Measurements from ENCODE around the gene MAPK11.

Gene MAPK11

DNA sequence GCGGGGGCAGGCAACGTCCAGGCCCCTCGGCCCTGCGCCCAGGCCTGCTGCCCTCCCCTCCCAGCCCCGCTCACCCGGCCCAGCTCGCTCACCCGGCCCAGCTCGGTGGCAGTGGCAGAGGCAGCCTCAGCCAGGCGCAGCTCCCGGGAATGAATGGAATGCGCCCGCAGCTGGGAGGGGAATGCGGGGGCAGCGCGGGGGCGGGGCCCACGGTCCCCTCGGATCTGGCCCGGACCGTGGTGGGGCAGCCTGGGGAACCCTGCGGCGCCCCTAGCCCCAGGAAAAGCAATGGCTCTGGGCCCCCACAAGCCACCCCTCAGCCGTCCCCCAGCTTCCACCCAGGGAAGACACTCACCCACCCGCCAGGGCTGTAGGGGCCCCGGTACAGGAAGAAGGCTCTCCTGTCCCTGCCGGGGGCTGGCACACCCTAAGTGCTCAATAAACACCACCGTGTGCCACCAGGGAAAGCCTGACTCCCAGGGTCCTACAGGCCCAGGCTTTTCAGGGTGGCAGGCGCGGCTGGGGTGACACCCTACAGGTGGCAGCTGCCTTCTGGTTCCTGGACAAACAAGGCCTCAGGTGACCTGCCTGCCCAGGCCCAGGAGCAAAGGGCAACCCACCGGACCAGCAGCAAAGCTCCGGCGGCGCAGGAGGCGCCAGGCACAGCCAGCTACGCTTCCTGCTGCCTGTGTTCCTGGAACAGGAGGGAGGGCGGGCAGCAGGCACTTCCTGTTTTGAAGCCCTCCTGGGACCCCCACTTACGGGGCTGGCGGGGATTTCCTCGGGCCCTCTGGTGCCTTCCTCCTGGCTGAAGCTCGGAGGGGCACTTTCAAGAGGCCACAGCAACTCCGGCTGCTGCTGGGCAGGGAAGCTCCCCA is 23.5 kb upstream of the MAPK11 start:
- DNase-seq: no peak

DNA sequence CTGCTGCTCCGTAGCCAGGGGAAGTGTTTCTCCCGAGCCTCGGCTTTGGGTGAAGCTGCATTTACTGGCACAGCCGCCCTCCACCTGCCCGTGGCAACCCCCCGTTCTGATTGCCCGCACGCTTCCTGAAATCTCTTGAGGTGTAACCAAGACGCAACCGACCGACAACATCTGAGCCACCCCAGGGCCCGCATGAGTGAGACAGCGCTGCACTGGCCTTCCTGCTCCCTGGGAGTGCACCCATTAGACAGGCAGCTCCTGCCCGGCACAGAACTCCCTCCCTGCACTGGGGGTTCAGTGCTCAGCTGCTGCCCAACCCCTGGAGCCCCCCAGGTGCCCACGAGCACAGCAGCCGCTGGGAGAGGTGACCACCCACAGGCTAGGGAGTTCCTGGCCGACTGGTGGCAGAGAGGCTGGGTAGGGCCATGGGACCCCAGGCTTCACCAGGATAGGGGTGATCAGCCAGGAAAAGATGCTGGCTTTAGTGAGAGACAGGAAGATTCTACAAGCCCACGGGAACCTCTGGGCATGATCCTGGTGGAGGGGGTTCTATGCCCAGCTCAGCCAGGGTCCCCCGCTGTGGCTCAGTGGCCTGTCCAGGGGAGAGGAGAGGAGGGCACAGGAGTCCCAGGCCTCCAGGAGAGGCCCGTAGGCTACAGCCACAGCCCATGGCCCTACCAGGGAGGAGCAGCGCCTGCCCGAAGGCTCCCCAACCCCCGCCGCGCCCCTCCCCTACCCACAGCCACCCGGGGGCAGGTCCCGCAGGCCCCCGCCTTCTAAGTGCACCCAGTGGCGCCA is 22.7 kb upstream of the MAPK11 start:
- DNase-seq: no peak

DNA sequence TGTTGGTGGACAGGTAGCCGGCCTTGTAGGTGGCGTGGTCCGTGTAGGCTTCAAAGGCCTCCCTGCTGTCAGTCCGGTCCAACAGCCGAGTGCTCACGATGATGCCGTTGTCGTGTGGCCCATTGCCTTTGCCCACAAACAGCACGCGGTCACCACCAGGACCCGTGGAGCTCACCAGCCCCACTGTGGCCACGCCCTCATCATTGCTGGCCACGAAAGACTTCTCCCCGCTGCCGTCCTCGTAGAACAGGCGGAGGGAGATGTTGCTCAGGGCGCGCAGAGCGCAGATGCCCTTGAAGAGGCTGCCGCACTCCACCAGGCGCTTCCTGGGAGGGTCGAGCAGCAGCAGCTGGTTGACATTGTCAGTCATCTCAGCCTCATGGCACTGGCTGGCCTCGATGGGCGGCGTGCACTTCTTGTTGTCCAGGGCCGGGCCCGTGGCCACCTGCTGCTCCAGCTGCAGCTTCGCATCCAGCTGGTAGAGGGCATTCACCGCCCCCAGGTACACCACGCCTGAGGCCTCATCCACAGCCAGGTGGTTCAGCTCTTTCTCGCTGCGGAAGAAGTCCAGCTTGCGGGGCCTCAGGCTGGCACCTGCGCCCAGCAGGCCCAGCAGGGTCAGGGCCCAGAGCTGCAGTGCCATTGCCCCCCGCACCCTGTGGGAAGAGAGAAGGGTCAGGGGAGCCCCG is 19.9 kb upstream of the MAPK11 start:
- no peak for DNase-seq

DNA sequence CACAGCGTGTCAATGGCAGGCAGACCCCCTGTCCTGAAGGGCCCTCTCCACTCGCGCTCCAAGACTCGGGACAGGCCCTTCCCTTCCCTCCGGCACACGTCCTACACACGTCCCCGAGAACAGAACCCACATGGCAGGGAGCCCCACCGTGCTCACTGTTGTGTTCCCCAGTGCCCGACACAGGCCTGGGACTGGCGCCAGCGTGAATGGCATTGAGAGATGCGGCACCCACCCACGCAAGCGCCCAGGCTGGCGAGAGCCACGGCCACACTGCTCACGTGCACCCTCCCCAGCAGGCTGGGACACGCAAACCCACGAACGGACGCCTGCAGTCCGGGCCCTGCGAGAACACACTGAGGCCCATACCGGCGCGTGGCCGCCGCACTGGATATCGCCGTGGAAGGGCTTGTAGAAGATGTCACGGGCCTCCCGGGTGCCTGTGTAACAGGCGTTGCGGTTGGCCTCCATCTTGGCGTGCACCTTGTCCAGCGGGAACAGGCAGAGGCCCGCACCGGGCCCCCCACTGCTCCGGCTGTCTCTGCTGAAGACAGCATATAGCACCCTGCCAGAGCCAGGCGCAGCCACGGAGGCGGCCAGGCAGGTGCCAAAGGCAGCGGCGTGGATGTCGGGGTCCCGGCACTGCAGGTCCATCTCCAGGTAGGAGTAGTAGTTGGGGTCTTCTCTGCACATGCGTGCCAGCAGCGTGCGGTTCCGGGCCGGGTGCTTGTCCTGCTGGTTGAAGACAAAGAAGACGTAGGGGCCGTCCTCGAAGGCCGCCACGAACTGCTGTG is 19.2 kb upstream of the MAPK11 start:
- DNase-seq: no peak

DNA sequence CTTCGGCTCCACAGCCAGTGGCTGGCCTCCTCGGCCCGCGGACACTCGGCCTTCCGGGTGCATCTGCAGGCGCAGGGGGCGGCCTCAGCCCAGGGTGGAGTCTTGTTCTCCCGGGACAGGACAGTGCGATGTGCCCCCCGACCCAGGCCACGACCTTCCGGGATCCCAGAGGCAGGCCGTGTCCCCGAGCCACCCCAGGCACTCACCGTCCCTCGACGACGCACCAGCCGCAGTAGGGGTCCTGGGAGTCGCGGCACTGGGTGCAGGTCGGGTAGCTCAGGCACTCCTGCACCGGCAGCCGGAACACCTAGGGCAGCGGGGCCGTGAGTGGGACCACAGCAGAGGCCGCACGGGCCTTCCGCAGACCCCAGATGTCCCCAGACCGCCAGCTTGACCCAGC is 17.6 kb upstream of the MAPK11 start:
- no peak for DNase-seq

DNA sequence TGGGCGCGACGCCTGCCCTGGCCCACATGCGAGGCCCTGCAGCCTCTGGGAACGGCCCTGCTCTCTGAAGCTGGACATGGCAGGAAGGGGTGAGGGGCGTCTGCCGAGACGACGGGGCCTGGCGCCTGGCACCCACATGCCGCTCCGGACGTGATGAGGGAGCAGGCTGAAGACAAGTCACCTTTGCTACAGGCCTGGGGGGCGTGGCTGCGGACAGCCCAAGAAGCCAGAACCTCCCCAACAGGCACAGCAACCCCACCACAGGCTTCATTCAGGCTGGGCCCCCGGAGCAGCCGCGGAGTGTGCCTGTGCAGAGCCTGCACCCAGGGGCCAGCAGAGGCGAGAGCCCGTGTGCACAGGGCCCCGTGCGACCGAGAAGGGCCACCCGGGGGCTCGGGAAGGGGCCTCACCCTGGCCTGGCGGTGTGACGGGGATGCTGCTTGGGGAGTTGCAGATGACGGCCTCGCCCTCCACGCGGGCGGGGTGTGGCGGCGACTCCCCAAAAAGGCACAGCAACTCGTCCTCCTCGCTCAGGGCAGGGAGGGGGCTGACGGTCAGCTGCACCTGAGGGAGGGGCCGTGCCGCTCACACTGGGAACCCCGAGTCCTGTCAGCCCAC is 16.6 kb upstream of the MAPK11 start:
- DNase-seq: no peak

DNA sequence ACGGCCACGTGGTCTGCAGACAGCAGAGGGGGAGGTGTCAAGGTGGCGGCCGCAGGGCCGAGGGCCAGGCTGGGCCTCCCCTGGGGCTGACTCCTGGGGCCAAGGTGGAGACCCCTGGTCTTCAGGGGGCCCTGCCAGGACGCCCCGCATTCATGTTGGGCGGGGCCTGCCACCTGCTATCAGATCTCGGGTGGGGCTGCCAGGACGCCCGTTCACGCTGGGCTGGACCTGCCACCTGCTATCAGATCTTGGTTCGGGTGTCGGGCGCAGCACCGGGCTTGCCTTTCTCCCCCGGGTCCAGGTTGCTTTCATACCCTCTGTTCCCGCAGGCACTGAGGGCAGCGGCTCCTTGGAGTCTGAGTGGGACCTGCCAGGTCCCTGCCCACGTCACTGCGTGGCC is 16.1 kb upstream of the MAPK11 start:
- no peak for DNase-seq

DNA sequence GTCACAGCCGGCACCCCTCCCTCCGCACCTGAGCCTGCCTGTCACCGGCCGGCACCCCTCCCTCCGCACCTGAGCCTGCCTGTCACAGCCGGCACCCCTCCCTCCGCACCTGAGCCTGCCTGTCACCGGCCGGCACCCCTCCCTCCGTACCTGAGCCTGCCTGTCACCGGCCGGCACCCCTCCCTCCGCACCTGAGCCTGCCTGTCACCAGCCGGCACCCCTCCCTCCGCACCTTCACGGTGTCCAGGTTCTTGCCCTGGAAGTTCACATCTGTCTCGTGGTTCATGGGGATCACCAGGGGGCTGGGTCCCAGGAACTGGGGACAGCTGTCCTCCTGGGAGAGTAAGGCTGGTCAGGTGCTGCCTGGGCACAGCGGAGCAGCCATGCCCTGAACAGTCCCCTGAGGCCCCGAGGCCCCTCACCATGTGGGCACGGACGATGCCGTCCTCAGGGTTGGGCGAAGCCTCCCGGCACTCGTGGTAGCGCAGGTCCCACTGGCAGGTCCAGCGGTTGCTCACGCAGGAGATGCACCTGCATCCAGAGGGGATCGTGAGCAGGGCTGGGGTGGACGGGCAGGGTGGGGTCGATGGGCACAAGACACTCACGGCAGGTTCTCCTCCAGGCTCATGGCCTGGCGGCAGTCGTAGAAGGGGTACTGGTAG is 15.5 kb upstream of the MAPK11 start:
- DNase-seq: no peak

DNA sequence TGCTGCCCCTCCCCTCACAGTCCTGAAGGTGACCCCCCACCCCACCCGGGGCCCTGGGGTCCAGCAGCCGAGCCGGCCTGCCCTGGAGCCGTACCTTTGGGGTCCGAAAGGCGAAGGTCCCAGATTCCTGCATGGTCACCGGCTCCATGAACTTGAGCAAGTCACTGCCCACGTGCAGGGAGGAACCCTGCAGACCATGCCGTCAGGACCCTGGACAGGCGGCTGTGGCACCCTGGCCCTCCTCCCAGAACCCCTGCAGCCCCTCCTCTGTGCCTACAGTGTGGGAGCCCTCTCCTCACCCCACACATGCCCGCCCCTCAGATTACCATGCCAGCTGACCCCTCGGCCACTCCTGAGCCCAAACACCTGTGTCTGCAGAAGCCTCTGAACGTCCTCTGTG is 14.3 kb upstream of the MAPK11 start:
- DNase-seq: no peak

DNA sequence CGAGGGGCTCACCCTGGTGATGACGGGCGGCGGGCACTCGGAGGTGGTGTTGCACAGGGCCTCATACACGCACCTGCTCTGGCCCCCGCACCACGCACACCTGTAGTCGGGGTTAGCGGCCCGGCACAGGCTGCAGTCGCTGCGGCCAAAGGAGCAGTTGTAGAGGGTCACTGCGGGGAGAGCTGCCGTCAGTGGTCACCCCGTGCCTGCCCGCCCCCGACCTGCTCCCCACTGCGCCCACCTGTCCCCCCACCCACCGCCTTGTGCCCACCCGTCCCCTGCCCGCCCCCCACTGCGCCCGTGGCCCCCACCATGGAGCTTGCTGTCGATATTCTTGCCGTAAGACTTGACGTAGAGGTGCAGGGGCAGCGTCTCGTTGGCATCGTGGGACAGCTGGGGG is 13.6 kb upstream of the MAPK11 start:
- no peak for DNase-seq

DNA sequence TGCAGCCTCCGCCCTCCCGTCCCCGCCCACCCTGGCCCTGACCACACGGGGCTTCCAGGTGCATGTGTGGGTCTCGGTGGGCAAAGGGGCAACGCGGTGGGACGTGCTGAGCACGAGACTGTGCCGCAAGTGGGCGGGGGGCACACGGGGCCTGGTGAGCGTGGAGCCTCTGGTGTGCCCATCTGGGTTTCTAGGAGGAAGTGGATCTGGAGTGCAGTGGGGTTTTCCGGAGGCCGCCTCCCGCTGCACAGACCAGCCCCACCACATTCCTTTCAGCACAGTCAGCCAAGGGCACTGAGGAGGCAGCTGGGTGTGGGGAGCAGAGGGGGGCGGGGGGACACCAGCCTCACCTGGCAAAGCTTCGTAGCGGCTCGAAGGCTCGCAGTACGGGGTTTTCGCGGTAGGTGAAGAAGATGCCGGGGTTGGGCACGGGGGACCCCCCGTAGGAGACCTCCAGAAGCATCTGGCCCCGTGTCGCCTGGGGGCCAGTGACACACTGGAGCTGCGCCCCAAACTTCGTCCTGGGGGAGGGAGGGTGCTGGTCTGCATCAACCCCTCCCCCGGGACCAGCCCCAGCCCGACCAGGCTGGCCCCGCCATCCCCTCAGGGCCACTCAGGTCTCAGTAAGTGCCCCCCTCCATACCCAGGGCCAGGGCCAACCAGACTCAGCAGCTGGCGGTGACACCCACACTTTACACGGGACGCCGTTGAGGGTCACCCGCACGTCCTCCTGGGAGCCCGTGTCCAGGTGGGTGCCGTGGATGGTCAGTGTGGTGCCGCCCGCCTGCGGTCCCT is 12.4 kb upstream of the MAPK11 start:
- DNase-seq: no peak

DNA sequence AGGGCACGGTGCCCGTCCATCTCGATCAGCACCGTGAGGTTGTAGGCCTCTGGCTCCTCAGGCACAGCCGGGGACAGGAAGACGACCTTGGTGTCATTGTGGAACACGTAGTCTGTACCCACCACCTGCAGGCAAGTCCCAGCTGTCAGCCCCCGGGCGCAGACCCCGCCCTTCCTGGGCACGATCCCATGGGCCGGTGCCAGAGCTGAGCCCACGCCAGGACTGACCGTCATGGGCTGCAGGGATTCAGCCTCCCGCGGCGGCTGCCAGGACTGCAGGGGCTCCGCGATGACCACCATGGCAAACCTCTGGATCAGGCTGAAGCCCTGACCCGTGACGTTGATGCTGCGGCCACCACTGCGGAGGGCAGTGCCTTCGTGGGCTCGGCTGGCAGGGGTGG is 11.8 kb upstream of the MAPK11 start:
- no peak for DNase-seq

DNA sequence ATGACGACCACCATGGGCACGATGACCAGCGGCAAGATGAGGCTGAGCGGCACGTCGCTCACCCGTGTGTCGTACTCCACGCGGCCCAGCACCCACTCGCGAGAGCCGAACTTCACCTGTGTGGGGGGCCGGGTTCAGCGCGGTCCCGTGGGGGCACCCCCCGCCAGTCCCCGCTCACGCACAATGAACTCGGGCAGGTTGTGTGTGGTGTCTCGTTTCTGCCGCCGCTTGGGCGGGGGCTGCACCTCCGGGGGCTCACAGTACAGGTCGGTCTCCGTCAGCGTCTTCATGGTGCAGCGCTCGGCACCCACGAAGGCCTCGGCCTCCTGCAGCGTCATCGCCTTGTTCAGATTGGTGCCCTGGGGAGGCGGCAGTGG is 11.2 kb upstream of the MAPK11 start:
- DNase-seq: no peak

DNA sequence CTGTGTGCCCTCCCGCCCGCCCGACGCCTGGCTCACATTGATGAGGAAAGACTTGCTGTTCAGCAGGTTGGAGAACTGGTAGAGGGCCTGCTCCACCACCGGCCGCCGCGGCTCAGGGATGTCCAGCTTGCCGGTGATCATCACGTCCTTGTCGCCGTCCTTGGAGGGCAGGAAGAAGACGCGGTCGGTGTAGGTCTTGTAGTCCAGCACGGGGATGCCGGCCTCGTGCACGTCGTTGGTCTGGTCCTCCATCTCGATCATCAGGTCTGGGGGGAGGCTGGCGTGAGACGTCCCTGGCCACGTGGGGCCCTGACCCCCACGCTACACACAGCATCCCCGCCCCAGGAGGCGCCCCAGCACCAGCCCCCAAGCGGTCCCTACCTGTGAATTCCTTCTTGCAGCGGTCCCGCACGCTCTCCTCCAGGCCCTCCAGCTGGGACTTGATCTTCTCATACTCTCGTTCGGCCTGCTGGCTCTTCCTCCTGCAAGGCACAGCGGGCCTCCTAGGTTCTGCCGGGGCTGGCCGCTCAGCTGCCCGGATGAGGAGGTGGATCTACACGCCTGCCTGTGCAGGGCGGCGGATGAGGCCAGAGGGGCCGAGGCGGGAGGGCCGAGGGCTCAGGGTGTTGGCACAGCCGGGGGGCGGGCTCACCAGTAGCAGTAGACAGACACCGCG is 10.7 kb upstream of the MAPK11 start:
- no peak for DNase-seq

DNA sequence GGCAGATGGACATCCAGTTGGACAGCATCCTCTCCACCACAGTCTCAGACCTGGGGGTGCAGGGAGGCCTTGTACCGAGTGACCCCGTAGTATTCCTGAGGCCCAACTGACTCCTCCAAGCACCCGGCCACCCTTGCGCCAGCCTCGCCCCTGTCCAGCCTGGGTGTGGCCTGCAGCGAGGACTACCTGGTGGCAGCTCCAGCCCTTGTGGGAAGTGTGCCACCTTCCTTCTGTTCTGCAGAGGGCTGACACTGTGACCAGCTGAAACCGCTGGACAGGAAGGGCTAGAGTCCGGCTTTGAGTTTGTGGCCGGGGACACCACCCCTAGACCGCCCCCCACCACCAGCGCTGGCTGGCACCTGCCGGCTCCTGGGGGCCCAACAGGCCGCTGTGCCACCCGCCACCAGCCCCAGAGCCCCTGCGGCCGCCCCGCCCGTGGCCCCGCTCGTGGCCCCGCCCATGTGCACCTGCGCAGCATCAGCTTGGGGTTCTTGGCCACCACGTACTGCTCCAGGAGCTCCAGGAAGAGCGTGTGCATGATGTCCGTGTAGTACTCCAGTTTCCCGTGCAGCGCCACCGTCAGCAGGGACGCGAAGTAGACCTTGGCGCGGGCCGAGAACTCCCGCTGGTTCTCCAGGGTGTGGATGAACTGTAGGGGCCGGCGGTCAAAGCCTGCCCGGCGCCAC is 10.0 kb upstream of the MAPK11 start:
- DNase-seq: no peak

DNA sequence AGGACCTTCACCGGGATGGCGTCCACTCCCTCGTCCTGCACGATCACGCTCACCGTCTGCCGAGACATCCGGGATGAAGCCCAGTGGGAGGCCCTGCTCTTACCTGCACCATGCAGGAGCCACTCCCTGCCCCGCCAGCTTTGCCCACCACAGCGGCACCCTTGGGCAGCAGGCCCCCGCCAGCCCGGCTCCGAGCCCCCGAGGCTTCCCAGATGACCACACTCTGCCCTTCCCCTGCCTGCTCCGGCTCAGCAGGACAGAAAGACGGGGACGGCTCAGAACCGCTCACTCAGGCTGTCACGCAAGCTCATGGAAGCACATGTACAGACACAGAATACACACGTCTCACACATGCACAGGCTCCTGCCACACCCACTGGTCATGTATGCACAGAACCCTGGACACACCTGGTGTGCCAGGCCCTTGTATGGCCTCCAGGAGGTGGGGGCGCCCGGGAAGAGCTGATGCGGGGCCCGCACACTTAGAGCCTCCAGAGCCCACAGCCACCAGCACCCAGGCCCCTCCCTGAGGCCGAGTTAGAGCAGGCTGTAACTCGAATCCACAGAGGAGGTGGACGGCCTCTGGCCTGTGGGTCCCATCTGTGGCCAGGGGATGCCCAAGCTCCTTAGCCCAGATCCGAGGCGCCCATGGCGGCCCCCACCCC is 8.9 kb upstream of the MAPK11 start:
- no peak for DNase-seq

DNA sequence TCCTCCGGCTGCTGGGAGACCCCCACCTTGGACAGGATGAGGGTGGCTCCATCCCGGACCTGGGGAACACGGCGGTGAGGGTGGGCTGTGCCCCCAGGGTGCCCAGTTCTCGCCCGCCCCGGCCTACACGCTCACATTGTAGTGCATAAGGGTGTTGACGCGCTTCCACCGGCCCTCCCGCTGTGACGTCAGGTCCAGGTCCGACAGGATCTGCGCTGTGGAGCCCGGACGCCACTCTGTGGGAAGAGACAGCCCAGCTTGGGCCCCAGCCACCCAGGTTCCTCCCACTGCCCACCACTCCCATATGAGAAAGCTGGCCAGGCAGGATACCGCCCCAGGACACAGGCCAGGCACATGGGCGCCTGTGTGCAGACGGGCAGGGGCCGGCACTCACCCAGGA is 8.3 kb upstream of the MAPK11 start:
- no peak for DNase-seq

DNA sequence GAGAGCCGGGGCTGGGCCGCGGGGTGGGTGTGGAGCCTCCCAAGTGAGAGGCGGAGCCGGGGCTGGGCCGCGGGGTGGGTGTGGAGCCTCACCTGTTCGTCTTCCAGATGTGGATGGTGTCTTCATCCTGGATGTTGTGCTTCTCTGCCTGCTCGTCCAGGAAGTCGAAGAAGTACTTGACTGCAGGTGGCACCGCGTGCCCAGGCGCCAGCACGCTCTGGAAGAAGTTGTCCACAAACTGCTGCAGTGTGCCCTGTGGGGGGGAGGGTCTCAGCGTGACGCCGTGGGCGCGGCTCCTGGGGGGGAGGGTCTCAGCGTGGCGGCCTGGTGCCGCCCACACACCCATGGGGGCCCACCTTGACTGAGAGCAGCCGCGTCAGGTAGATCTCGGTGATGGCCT is 7.6 kb upstream of the MAPK11 start:
- DNase-seq: no peak

DNA sequence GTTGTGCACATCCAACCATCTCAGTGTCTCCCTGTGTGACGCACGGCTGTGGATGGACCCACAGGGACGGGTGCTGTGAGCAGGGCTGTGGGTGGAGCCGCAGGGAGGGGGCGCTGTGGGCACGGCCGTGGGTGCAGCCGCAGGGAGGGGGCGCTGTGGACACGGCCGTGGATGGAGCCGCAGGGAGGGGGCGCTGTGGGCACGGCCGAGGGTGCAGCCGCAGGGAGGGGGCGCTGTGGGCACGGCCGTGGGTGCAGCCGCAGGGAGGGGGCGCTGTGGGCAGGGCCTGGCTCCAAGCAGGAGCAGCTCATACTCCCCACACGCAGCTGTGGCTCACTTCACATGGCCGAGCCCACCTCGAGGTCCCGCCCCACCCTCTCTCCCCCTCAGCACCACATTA is 6.0 kb upstream of the MAPK11 start:
- peak; percentile 3 for DNase-seq

Measured in OCI-M1 (cell line).